Neuronal stem cell (in vitro differentiated cells): Measurements from ENCODE around the gene ST3GAL4.
A peak's percentile ranks its signal among the peaks of the same experiment; 100 is the strongest.
"Not testable (repeated sequence)": the region's sequence is repeated elsewhere in the genome, so short reads cannot be mapped to it uniquely, and the experiment has no call there.

ENCODE experiments used
- DNase-seq: peaks from one replicate; pipeline ENCODE4 v3.0.0-alpha.2; 2013; ENCODE audit warnings: low spot score
- H2AFZ ChIP-seq: one replicate; pipeline ENCODE4 v1.6.1; 2013; ENCODE audit warnings: mild to moderate bottlenecking, low read length, inconsistent platforms
- H2AK5ac ChIP-seq: 2 replicates; pipeline ENCODE4 v1.6.1; 2013; ENCODE audit warnings: low read depth, mild to moderate bottlenecking, inconsistent platforms, low read length, moderate library complexity, mixed read lengths
- H2BK120ac ChIP-seq: 2 replicates; pipeline ENCODE4 v1.6.1; 2013; ENCODE audit warnings: low read depth, mild to moderate bottlenecking, inconsistent platforms, low read length, moderate library complexity, mixed read lengths
- H2BK12ac ChIP-seq: one replicate; pipeline ENCODE4 v1.6.1; 2013; ENCODE audit warnings: low read length, inconsistent platforms
- H2BK15ac ChIP-seq: 2 replicates; pipeline ENCODE4 v1.6.1; 2013; ENCODE audit warnings: mild to moderate bottlenecking, low read length, inconsistent platforms, mixed read lengths
- H2BK5ac ChIP-seq: one replicate; pipeline ENCODE4 v1.6.1; 2013; ENCODE audit warnings: inconsistent platforms, mild to moderate bottlenecking, low read length, moderate library complexity
- H3K14ac ChIP-seq: one replicate; pipeline ENCODE4 v1.6.1; 2013; ENCODE audit warnings: low read length, inconsistent platforms
- H3K18ac ChIP-seq: 2 replicates; pipeline ENCODE4 v1.6.1; 2013; ENCODE audit warnings: low read length, inconsistent platforms
- H3K23ac ChIP-seq: 2 replicates; pipeline ENCODE4 v1.6.1; 2013; ENCODE audit warnings: low read depth, mild to moderate bottlenecking, mixed read lengths, low read length, inconsistent platforms; ENCODE audit not compliant: poor library complexity
- H3K27ac ChIP-seq: replicated peaks from 3 replicates; pipeline ENCODE4 v1.5.1; 2013; ENCODE audit warnings: low read length, inconsistent platforms
- H3K27me3 ChIP-seq, 3 experiments: 2 replicates each; pipeline ENCODE4 v1.6.1; 2013; ENCODE audit warnings: low read length in 3 of 3, mild to moderate bottlenecking in 2 of 3, inconsistent platforms in 1 of 3, low read depth in 1 of 3, mixed read lengths in 1 of 3, moderate library complexity in 1 of 3; ENCODE audit not compliant: control insufficient read depth in 3 of 3, insufficient read depth in 3 of 3
- H3K36me3 ChIP-seq, 2 donors: replicated peaks in 1 of 2; 2 replicates each; pipeline ENCODE4 v1.6.1; 2013; ENCODE audit warnings: low read length in 2 of 2; ENCODE audit not compliant: control insufficient read depth in 2 of 2, insufficient read depth in 2 of 2
- H3K4ac ChIP-seq: 2 replicates; pipeline ENCODE4 v1.6.1; 2013; ENCODE audit warnings: inconsistent platforms, mild to moderate bottlenecking, low read length, moderate library complexity
- H3K4me1 ChIP-seq, 2 donors: 1 replicate in 1 of 2; 2 replicates in 1 of 2; pipeline ENCODE4 v1.6.1; 2013; ENCODE audit warnings: low read length in 2 of 2, low read depth in 1 of 2; ENCODE audit not compliant: control insufficient read depth in 2 of 2, insufficient read depth in 1 of 2
- H3K4me2 ChIP-seq: one replicate; pipeline ENCODE4 v1.6.1; 2013; ENCODE audit warnings: mild to moderate bottlenecking, low read length, inconsistent platforms; ENCODE audit not compliant: insufficient read depth, poor library complexity, severe bottlenecking
- H3K4me3 ChIP-seq, 2 donors: 2 replicates each; pipeline ENCODE4 v1.5.1; 2013; ENCODE audit warnings: low read length in 2 of 2, mild to moderate bottlenecking in 2 of 2, inconsistent platforms in 1 of 2, moderate library complexity in 1 of 2
- H3K79me1 ChIP-seq: one replicate; pipeline ENCODE4 v1.6.1; 2013; ENCODE audit warnings: low read depth, mild to moderate bottlenecking, inconsistent platforms, low read length, moderate library complexity
- H3K9ac ChIP-seq: one replicate; pipeline ENCODE4 v1.6.1; 2013; ENCODE audit warnings: mild to moderate bottlenecking, low read depth, low read length, inconsistent platforms; ENCODE audit not compliant: poor library complexity
- H3K9me3 ChIP-seq, 2 donors: replicated peaks in 1 of 2; 2 replicates each; pipeline versions ENCODE3 to v1.6.1; 2013; ENCODE audit warnings: low read length in 2 of 2, mild to moderate bottlenecking in 2 of 2, inconsistent platforms in 1 of 2, low read depth in 1 of 2, mixed read lengths in 1 of 2, moderate library complexity in 1 of 2; ENCODE audit not compliant: control insufficient read depth in 2 of 2, insufficient read depth in 1 of 2
- H4K8ac ChIP-seq: one replicate; pipeline ENCODE4 v1.6.1; 2013; ENCODE audit warnings: low read depth, mild to moderate bottlenecking, inconsistent platforms, low read length, moderate library complexity
- H4K91ac ChIP-seq: one replicate; pipeline ENCODE4 v1.6.1; 2013; ENCODE audit warnings: low read length, low read depth, mild to moderate bottlenecking, inconsistent platforms; ENCODE audit not compliant: poor library complexity
- WGBS, 2 donors: extraction: QIAGEN DNeasy Blood & Tissue Kit; methylation state at CpG; one replicate each; pipeline ENCODE4 v1.1.7; 2013; ENCODE audit warnings: missing lambda C conversion rate in 2 of 2, mixed read lengths in 1 of 2; ENCODE audit not compliant: insufficient read length in 2 of 2, insufficient replicate concordance in 1 of 2; ENCODE audit errors: extremely low coverage in 2 of 2; 5-methylcytosine and 5-hydroxymethylcytosine counted together

Gene ST3GAL4

DNA sequence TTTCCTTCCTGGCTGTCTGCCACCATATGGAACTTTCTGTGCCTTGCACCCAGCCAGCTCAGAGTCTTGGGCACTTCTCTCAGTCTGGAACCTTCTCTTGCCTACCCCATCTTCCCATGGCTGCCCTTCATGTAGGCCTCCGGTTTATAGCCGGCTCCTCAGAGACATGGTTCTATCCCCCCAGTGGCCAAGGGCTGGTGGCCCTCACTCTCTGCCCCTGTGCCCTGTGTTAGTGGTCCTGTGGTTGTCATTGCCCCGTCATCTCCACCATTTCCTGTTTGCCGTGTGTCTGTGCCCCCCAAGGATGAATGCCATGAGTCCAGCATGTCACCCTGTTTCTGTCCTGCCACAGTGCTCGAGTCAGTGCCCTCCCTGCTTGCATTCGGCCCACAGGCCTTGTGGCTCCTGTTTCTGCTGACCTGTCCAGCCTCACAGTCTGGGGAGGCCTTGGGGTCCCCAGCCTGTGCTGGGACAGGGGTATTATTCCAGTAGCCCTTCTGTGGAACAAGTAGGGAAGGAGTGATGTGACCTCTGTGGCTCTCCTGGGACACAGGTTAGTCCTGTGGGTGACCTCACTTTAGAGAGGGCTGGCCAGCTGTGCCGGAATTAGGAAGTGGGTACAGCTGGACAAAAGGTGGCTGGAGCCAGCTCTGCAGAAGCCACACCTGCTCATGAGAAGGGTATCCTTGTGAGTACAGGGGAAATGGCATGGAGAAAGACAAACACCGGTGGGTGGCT, 30.7 kb downstream of the ST3GAL4 start:
- no CpG with 5 or more reads among the region's 8 CpGs for WGBS, 2 donors
- no peak for DNase-seq

DNA sequence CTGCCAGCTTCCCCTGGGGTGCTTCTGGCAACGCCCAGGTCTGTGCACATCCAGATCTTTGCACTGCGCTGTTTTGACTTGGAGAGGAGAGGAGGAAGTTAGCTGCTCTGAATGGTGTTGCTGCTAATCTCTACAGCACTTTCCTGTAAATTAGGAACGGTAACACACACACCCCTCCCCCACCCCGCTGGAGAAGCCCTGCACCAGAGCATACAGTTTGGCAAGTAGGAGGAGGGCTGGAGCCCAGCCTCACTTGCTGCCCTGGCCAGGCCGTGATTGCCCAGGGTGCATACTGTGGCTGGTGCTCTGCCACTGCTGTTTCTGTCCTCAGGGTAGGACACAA, 31.2 kb downstream of the ST3GAL4 start:
- H2BK5ac ChIP-seq, H2AK5ac ChIP-seq, H3K36me3 ChIP-seq, DNase-seq, H3K4me3 ChIP-seq, H3K4ac ChIP-seq, H4K8ac ChIP-seq, H3K14ac ChIP-seq, H2AFZ ChIP-seq, H3K27me3 ChIP-seq, H3K4me2 ChIP-seq, H3K27ac ChIP-seq, H2BK12ac ChIP-seq, H3K23ac ChIP-seq, H2BK15ac ChIP-seq, H4K91ac ChIP-seq, H3K9me3 ChIP-seq, H3K79me1 ChIP-seq, H2BK120ac ChIP-seq: not testable (repeated sequence)
- Histone ChIP-seq H3K4me1 (peaks cover 0 to 11% of the 10 kb centered on the region in 2 donors), H3K9ac (peak overlapping the region; percentile 21), H3K18ac (peak overlapping the region; percentile 64)
- WGBS, 2 donors = no CpG with 5 or more reads among the region's 5 CpGs

More for the DNA sequence above, 30.7 kb downstream of the ST3GAL4 start:
- Histone ChIP-seq H3K4me3 (peak overlapping the region in 1 of 2 donors; percentile 38), H2BK12ac (no peak overlapping the region), H4K91ac (no peak overlapping the region), H2BK15ac (peak overlapping the region; percentile 49), H3K14ac (peak overlapping the region; percentile 76), H2AFZ (no peak overlapping the region), H2AK5ac (peak overlapping the region; percentile 0), H4K8ac (peak overlapping the region; percentile 76), H3K4ac (no peak overlapping the region), H2BK120ac (no peak overlapping the region), H3K23ac (peak overlapping the region; percentile 81), H3K27ac (no peak overlapping the region), H3K9ac (no peak overlapping the region), H3K36me3 (no peaks in the 10 kb centered on the region), H3K9me3 (no peaks in the 10 kb centered on the region), H3K27me3 (no peaks in the 10 kb centered on the region), H2BK5ac (no peak overlapping the region), H3K4me2 (peak overlapping the region; percentile 11), H3K79me1 (peaks cover 7% of the 10 kb centered on the region), H3K18ac (peak overlapping the region; percentile 83), H3K4me1 (peaks cover 0 to 9% of the 10 kb centered on the region in 2 donors)

DNA sequence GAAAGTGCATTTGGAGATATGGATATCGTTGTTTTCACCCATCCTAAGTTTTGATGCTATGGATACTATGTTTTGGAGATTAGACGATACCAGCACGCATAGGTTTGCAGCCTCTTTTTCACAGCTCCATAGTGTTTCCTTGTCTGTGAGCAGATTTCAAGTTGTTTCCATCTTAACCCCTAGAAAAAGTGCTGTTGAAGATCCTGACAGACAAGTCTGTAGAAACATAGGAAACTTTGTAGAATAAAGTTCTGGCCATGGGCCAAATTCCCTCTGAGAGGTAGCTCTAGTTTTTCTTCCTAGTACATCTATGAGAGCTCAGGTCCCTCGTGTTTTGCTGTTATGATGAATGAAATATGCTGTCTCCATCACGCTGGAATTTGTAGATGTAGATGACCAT, 32.4 kb downstream of the ST3GAL4 start:
- H3K9ac ChIP-seq = no peak overlapping the region
- no peaks in the 10 kb centered on the region for H3K9me3 ChIP-seq
- no peak overlapping the region for H2BK12ac ChIP-seq
- H3K23ac ChIP-seq = no peak overlapping the region
- H3K14ac ChIP-seq = no peak overlapping the region
- H3K18ac ChIP-seq = no peak overlapping the region
- no peak overlapping the region for H3K27ac ChIP-seq
- DNase-seq = no peak
- H2BK120ac ChIP-seq = no peak overlapping the region
- no peaks in the 10 kb centered on the region for H3K27me3 ChIP-seq
- no peak overlapping the region for H4K8ac ChIP-seq
- no peak overlapping the region for H2AK5ac ChIP-seq
- H2BK15ac ChIP-seq = no peak overlapping the region
- H3K4ac ChIP-seq = no peak overlapping the region
- no peak overlapping the region for H4K91ac ChIP-seq
- no peak overlapping the region for H3K4me3 ChIP-seq
- WGBS, 2 donors = no CpG with 5 or more reads among the region's 5 CpGs
- no peak overlapping the region for H2AFZ ChIP-seq
- H3K4me2 ChIP-seq = no peak overlapping the region
- H3K4me1 ChIP-seq = peaks cover 0 to 11% of the 10 kb centered on the region in 2 donors
- H2BK5ac ChIP-seq = no peak overlapping the region
- no peaks in the 10 kb centered on the region for H3K36me3 ChIP-seq
- H3K79me1 ChIP-seq = peaks cover 7% of the 10 kb centered on the region

DNA sequence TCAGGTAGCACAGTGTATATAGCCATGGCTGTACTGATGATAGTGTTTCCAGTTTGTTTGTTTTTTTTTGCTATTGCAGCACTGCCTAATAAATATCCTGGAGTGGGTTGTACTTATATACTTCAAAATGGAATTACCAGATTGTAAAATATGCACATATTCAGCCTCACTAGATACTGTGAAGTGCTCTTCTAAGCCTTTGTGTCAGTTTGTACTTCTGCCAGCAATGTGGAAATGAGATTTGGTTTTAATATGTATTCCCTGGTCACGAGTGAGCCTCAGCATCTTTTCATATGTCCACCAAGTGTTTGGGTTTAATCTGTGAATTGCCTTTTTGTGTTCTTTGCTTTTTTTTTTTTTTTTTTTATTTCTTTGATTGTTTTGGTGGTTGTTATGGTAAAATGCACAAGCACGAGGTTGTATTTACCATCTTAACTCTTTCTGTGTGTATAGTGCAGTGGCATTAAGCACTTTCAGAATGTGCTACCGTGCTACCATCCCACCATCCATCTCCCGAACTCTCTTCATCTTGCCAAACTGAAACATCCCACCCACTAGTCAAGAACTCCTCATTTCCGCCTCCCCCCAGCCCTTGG, 34.9 kb downstream of the ST3GAL4 start:
- Histone ChIP-seq H3K4me1 (peaks cover 0 to 17% of the 10 kb centered on the region in 2 donors), H2AK5ac (no peak overlapping the region), H3K18ac (no peak overlapping the region), H3K4me2 (no peak overlapping the region), H3K4me3 (no peak overlapping the region), H4K91ac (no peak overlapping the region), H3K9ac (no peak overlapping the region), H3K36me3 (no peaks in the 10 kb centered on the region), H3K4ac (no peak overlapping the region), H3K27ac (no peak overlapping the region), H4K8ac (no peak overlapping the region), H3K27me3 (no peaks in the 10 kb centered on the region), H3K23ac (no peak overlapping the region), H2AFZ (no peak overlapping the region), H3K14ac (no peak overlapping the region), H2BK5ac (no peak overlapping the region), H3K79me1 (peaks cover 8% of the 10 kb centered on the region), H2BK15ac (no peak overlapping the region), H3K9me3 (no peaks in the 10 kb centered on the region), H2BK12ac (no peak overlapping the region), H2BK120ac (no peak overlapping the region)
- no CpG with 5 or more reads among the region's 5 CpGs for WGBS, 2 donors
- no peak for DNase-seq
